ENCODE results near the gene AKR1D1.
"Not testable (repeated sequence)": the region's sequence is repeated elsewhere in the genome, so short reads cannot be mapped to it uniquely, and the experiment has no call there.

AKR1D1 gene

DNA sequence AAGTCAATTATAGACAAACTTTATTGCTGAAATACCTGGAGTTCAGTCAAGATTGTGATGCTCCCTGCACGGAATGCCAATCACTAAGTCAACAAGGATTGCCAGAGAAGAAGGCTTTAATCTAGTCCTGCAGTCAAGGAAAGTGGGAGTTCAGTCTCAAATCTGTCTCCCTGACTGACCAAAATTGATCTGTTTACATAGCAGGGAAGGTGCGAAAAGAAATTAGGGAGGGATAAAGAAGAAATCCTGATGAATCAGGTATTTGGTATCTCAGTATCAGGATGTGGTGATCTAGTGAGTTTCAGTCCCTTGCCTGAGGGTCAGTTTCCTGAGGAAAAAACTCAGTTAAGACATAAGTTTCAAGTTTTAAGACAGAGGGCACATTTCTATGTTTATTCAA lies 2.1 kb upstream of the AKR1D1 start:
- no peak for DNase-seq (ENCODE audit: low spot score)

DNA sequence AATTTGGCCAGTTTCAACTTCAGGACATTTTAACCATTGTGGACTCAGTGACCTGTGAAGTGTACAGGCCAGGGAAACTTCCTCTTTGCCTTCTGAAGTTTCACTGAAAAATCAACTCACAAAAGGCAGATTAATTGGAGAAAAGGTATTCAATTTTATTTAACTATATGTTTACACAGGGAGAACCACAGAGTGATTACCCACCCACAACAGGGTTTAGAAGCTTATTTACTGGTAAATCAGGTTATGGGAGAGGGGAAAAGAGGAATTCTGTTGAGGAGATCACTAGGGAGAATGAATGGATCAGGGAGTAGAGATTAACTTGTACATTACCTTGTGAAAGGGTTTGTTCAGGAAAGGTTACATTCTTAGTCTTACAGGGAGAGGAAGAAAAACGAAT lies 1.7 kb upstream of the AKR1D1 start:
- DNase-seq (ENCODE audit: low spot score) = no peak

DNA sequence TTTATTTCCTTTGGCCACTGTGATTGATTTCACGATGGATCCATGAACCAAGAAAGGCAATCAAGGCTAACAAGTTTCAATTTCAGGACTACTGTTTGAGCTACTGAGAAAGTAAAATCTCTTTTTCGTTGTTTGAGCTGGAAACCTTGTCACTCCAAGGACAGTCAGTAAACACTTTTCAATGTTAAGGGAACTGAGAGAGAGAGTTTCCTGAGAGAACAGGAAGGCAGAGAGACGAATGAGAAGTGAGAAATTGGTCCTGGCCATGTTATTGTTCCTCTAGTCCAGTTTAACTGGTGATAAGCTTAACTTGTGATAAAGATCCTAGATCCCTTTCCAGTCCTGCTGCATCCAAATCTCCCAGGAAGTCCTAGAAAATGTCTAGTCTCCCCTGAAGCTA lies 909 bp upstream of the AKR1D1 start:
- no peak for DNase-seq (ENCODE audit: low spot score)

DNA sequence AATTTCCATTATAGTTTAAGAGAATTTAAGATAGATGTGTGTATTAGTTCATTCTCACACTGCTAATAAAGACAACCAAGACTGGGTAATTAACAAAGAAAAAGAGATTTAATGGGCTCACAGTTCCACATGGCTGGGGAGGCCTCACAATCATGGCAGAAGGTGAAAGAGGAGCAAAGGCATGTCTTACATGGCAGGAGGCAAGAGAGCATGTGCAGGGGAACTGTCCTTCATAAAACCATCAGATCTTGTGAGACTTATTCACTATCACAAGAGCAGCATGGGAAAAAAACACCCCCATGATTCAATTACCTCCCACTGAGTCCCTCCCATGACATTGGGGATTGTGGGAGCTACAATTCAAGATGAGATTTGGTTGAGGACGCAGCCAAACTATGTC lies 473 bp upstream of the AKR1D1 start:
- DNase-seq (ENCODE audit: low spot score) = not testable (repeated sequence)

DNA sequence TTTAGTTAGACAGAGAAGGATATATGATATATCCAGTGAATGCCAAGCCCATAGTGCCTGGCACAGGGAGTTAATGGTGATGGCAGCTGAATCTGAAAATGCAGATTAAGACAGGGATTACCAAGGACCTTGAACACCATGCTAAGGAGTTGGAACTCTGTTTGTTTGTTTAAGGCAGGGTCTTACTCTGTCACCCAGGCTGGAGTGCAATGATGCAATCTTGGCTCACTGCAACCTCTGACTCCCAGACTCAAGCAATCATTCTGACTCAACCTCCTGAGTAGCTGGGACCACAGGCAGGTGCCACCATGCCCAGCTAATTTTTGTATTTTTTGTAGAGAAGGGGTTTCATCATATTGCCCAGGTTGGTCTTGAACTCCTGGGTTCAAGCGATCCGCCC lies 1.6 kb downstream of the AKR1D1 start:
- no peak for DNase-seq (ENCODE audit: low spot score)

DNA sequence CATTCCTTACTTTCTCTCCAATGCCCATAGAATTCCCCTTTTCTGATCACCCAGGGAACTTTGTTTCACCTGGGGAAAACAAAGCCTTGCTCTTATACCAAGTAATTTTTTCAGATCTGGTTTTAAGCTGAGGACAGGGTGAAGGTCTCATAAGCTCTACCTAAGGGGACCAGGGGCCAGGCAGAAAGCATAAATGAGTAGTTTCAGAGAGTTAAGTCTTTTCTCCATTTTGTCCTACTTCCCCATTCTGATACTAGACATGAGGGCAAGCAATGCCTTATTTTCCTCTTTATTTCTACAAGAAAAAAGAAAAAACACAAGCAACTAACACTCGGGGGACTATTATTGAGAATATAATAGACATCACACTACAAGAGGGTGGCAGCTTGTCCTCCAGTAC lies 2.9 kb downstream of the AKR1D1 start:
- DNase-seq (ENCODE audit: low spot score) = no peak

DNA sequence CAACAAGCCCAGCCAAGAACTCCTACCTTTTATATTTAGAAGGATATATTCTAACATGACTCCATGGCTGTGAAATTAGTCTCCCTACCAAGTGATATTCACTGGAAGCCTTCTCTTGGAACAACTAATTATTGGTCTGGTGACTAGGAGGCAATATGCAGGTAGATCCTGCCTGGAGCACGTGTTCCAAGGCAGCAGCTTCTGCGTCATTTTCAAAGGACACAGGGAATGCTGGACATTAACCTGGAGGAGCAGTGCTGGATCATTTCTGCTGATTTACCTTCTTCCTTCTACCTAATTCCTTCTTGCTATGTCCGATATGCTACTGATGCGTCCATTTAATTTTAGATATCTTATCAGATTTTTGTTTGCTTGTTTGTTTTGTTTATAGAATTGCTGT lies 5.6 kb downstream of the AKR1D1 start:
- no peak for DNase-seq (ENCODE audit: low spot score)

DNA sequence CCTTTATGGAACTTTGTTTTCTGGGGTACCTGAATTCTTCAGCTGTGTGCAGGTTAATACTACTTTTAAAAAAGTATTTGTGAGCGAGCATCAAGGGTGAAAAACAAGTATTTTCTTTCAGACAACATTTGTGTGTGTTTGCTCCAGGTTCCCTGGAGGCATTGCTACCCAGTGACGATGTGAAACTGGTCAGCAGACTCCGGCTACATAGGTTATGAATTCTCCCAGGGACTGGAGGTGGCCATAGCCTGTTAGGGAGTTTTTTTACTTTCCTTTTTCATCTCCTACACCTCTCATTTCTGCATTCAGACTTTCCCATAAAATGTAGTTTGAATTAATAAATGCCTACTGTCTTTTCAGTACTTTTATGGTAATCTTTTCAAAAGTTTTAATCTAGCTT lies 7.6 kb downstream of the AKR1D1 start:
- DNase-seq (ENCODE audit: low spot score) = no peak

DNA sequence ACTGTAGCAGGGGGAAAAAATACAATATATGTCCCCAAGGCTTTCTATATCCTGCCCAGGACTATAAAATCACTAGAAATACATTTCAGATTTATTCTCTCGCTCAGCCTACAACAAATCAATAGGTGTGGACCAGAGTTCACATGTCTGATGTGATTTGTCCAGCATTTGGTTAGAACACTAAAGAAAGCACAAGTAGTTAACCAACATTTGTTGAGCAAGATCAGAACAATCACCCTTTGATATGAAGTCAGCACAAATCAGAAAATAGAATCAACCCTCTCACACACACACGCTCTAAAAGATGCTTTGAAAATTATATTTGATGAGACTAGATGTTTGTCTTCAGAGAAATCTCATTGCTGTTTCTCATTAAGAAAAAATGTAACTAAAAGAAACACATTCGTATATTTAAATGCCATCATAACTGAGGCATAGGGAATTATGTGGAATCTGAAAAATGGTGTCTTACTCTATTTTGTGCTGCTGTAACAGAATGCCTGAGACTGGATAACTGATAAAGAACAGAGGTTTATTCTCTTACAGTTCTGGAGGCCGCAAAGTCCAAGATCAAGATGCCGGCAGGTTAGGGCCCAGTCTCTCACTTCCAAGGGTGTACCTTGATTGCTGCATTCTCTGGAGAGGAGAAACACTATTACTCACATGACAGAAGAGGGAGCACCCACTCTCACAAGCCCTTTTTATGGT lies 10.5 kb downstream of the AKR1D1 start:
- DNase-seq (ENCODE audit: low spot score) = no peak

DNA sequence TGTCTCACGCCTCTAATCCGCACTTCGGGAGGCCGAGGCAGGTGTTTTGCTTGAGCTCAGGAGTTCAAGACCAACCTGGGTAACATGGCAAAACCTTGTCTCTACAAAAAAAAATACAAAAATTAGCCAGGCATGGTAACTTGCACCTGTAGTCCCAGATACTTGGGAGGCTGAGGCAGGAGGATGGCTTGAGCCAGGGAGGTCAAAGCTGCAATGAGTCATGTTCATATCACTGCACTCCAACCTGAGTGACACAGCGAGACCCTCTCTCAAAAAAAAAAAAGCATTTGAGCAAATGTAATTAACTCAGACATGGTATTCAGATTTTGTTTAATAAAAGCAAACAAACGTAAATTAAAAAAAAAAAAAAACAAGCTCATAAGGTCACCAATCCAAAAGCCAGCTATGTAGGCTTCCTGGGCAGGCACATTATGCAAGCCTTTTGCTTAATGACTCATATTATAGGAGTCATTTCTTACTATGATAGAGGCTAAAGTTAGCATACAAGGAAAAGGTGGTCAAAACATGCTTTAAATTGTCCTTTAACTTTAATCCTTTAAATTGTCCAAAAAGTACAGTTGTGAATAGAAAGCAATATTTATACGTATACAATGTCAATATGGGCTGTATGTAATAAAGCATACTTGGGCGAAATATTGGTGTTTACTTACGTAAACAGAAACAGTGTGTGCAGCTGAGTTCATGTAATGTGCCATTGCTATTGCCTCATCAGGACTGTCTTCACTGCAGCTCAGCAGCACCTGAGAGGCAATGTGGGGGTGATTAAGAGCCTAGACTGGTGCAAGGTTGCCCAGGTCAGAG lies 13.0 kb downstream of the AKR1D1 start:
- DNase-seq (ENCODE audit: low spot score) = no peak

DNA sequence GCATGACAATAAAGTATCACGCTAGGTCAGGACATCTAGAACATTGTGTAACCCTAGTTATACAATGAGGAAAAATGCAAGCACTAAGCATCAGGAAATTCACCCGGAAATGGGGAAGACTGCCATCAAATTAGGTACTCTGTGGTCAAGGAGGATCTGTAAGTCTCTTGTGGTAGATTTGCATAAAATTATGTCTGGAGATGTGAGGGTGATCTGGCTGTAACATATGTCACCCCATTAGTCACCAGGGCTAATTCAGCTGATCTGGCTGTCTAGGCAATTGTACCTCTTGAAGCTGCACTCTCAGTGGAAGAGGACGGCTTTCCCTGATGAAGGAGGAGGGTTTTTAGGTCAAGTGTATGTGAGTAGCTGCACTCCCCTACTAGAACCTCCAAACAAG lies 14.8 kb downstream of the AKR1D1 start:
- no peak for DNase-seq (ENCODE audit: low spot score)

DNA sequence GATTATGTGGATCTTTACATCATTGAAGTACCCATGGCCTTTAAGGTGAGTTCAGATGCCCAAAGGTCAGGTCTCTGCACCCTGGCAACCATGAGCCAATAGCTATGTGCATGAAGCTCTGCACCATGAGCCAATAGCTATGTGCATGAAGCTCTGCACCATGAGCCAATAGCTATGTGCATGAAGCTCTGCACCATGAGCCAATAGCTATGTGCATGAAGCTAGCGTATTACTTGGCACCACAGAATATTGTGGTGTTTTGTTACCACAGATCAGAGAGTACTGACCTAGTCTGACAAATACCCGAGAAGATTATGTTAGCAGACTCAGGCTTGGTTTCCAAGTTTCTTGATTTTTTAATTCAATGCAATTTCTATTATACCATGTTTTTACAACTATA lies 15.6 kb downstream of the AKR1D1 start:
- not testable (repeated sequence) for DNase-seq (ENCODE audit: low spot score)

DNA sequence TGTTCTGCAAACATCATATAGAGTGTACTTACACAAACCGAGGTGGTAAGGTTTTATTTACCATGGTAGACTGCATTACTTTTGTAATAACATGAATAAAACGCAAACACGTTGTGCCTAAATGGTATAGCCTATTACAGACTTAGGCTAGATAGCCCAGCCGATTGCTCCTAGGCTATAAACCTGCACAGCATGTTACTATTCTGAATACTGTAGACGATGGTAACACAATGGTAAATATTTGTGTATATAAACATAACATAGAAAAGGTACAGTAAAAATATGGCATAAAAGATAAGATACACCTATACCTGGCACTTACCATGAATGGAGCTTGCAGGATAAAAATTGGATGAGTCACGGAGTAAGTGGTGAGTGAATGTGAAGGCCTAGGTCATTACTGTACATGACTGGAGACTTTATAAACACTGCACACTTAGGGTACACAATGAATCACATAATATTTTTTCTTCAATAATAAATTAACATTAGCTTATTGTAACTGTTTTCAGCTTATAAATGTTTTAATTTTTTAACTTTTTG lies 16.3 kb downstream of the AKR1D1 start:
- no peak for DNase-seq (ENCODE audit: low spot score)

DNA sequence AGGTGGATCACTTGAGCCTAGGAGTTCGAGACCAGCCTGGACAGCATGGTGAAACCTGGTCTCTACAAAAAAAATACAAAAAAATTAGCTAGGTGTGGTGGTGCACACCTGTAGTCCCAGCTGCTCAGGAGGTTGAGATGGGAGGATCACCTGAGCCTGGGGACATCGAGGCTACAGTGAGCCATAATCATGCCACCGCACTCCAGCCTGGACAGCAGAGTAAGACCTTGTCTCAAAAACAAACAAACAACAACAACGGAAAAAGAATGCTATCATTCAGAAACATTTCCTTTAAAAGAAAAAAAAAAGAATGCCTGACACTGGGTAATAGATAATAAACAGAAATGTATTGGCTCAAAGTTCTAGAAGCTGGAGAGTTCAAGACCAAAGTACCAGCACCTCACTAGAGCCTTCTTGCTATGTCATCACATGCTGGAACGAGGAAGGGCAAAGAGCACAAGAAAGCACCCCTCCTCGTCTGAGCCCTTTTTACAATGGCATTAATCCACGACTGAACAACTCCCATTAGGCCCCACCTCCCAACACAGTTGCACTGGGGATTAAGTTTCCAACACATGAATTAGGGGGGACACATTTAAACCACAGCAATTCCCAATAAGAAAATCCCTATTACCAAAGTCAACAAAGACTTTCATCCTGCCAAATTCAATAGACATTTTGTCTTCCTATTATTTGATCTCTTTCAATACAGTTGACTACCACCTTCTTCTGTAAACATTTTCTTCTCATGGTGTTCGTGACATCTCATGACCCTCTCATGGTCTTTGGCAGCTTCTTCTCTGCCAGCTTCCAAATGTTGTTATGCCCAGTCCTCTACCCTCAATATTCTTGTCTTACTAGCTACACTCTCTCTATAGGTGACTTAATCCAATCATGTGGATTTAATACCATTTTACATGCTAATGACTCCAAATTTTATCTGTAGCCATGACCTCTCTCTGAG lies 20.0 kb downstream of the AKR1D1 start:
- no peak for DNase-seq (ENCODE audit: low spot score)

DNA sequence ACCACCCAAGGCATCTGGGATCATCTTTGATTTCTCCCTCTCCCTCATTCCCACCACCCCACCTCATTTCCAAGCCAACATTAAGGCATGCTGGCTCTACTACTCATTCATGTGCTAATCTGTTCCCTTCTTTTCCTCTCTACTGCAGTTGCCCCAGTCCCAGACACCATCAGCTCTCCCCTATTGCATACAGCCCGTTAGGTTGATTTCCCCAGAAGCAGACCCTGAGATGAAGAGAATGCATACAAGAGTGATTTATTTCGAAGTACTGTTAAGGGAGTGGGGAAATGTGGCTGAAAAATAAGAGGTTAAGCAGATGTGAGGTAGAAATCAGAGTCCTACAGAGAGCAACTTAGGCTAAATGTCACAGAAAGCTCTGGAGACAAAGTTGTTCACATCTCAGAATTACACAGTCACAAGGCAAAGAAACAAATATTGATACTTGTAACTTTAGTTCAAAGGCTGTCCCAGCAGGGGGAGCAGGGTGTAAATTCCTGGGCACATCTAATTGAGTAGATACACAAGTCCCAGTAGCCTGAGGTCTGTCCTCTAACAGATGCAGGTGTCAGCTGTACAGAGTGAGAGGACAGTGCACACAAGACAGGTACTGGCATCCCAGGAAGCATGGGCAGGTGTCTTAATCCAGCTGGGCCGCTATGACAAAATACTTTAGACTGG lies 20.9 kb downstream of the AKR1D1 start:
- peak; percentile 41 for DNase-seq (ENCODE audit: low spot score)

DNA sequence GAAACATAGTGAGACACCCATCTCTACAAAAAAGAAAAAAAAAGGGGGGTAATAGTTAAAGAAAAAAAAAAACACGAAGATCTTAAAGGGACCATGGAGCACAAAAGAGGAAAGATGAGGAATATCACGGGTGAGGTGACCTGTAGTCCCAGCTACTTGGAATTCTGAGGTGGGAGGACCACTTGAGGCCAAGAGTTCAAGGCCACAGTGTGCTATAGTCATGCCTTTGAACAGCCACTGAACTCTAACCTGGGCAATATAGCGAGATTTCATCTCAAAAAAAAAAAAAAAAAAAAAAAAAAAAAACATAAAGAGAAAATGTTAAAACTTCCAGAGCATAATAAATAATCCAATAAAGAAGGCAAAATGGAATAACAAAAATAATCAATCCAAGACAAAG lies 23.6 kb downstream of the AKR1D1 start:
- DNase-seq (ENCODE audit: low spot score) = no peak

DNA sequence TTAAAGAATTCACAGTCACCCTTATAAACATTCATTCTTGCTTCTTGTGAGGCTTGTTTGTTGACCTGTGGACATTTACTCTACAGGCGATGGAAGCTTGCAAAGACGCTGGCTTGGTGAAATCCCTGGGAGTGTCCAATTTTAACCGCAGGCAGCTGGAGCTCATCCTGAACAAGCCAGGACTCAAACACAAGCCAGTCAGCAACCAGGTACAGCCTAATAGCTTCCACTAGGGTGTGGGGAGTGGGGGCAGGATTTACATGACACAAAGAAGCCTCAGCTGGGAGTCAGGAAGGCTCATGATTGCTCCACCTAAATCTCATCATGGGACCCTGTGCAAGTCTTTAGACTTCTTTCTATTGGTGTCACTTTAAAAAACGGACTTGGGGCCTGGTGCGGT lies 29.0 kb downstream of the AKR1D1 start:
- no peak for DNase-seq (ENCODE audit: low spot score)

DNA sequence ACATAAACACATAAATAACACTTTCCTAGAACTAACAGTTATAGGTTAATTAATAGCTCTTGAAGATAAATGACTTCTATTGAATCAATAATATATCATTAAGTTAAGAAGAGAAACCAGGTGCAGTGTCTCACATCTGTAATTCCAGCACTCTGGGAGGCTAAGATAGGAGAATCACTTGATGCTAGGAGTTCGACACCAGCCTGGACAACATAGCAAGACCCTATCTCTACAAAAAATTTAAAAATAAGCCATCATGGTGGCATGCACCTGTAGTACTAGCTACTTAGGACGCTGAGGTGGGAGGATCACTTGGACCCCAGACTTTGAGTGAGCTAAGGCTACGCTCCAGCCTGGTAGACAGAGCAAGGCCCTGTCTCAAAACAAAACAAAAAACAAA lies 38.8 kb downstream of the AKR1D1 start:
- no peak for DNase-seq (ENCODE audit: low spot score)

DNA sequence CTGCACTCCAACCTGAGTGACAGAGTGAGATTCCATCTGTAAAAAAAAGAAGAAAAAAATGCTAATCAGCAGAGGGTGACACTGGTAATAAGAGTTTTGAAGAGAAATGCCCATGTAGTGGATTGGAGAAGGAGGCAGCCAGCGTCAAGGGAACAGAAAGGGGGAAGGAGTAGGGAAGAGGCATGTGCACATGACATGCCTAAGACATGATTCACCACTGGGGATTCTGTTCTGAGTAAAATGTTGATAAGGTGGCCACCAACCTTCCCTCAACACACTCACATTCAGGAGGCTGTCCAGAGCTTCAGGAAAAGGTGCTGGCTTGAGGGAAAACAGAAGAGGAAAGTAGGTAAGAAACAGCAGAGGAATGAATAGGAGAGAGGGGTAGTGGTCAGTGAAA lies 39.9 kb downstream of the AKR1D1 start:
- DNase-seq (ENCODE audit: low spot score) = no peak

DNA sequence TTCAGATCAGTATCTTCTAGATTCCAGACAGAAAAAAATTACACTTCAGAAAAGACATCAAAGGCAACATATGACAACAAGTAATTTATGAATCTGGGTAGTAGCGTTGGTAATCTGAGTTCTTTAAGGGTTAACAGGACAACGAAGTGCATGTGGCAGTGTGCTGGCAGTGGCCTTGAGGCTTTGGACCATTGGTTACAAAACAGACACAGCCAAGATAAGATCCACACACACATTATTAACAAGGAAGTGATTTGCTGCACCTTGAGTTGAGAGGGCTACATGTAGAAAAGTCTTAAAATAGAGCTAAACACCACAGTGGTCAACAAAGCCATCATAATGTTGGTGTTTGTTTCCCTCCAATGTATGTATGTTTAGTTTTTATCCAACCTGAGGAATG lies 40.6 kb downstream of the AKR1D1 start:
- no peak for DNase-seq (ENCODE audit: low spot score)

DNA sequence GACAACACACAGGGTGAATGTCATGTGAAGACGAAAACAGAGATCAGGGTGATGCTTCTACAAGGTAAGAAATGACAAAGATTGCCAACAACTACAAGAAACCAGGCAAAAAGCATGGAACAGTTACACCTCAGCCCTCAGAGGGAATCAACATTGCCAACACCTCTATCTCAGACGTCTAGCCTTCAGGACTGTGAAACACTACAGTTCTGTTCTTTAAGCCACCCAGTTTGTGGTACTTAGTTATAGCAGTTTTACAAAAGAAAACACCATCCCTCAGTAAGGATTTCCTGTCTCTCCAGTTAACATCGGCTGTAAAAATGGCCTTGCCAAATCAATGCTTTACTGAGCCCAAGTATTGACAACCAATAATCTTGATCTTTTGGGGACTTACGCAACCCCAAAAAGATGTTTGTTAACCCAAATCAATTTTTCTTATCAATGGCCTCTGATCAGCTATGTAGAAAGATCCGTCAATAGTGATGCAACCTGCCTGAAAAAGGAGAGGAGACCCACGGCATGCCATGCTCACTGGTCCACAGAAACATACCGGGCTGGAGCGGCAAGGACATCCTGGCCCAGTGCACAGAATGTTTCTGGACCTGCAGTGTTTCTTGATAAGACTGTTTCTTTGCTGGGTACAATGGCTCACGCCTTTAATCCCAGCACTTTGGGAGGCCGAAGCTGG lies 44.0 kb downstream of the AKR1D1 start:
- no peak for DNase-seq (ENCODE audit: low spot score)

Measured in SW480 (cell line).